HG02798 (cell line): ENCODE results near the gene TPD52L1.

Source experiments
- ATAC-seq: cut with Tn5 transposase; IDR thresholded peaks from one replicate; pipeline ENCODE4 v1.9.1; 2021; ENCODE audit warnings: mild to moderate bottlenecking; ENCODE audit not compliant: unreplicated experiment, poor library complexity

Gene TPD52L1

GRCh38 chr6:125294925-125295324 lies 141.4 kb downstream of the TPD52L1 start:
- no peak for ATAC-seq

DNA sequence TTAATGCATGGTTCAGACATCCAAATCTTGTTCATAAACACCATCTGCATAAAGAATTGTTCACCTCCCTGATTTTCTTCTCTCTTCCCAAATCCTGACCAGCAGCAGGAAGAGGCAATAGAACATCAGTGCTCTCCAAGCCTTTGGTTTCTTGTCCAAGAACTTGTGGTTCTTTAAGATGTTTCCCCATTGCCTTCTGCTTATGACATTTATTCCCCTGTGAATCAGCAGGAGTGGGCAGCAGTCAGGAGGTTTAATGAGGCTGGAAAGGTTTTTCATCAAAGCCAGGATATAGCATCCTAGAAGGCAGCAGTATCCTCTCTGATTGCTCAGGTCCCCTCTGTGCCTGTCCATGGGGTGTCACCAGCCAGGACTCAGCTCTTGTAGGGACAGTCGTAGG lies 142.9 kb downstream of the TPD52L1 start:
- ATAC-seq, result no peak

DNA sequence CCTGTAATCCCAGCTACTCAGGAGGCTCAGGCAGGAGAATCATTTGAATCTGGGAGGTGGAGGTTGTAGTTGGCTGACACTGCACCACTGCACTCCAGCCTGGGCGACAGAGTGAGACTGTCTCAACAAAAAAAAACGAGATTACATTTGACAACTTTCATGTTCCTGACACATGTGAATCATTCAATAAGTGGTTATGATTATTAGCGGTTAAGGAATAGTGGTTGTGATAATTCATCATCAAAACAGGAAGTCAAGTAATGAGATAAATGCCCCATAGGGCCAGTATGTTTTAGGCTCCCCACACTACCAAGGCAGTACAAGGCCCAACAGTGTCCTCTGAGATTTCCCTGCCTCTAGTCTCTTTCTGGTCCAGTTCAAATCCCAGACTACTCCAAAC lies 145.7 kb downstream of the TPD52L1 start:
- ATAC-seq, result no peak

DNA sequence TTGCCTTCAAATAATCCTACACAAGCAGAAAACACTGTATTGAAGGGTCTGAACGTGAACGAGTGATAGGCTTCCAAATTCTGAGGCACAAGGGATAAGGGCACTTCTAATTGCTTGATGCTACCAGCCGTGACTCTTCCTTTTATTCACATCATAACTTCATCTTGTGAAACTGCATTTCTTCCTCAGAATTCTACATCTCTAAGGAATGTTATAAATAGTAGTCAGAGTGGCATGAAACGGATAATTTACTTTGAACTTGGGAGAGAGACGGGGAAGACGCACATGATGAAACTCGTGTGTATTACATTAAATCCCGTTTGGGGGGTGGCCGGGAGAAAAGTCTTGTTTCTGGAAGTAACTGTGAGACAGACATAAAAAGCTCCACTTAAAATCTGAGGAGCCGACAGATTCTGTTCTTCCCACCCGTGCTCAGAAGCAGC lies 147.4 kb downstream of the TPD52L1 start:
- no peak for ATAC-seq

DNA sequence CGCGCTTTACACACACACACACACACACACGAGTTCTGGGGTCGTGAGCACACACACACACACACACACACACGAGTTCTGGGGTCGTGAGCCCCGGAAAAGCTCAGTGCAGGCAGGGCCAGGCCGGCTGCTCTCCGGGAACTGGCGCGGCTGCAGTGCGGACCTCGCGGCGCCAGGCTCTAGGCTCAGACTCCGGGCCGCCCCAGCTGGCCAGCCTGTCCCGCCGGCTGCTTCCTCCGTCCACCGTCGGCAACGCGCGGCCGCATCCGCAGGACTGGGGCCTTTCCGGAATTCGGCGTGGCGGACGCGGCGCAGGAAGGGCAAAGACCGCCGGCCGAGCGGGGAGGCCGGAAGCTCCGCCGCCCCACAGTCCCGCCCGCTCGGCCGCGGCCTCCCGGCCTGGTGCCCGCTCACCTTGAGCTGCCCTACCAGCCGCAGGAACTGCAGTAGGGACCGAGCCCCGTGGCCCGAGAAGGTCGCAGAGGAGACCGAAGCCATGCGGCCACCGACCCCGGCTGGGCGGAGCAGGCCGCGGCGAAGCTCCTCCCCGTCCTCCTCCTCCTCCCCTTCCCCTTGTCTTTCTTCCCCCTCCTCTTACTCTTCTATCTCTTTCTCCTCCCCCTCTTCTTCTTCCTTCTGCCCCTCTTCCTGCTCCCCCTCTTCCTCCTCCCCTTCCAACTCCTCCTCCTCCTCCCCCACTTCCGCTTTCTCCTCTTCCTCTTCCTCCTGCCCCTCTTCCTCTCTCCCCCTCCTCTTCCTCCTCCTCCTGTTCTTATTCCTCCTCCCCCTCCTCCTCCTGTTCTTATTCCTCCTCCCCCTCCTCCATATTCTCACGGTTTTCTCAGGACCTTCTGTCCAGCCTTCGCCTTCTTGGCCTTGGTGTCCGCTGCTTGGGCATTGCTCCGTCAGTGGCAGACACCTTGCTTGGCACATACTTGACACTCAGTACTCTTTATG lies 148.1 kb downstream of the TPD52L1 start, which contains the start of gene HDDC2:
HDDC2 (minus strand) TSS at position 533 of the 957 bp plus-strand sequence; CDS start at position 498, 35 bp downstream.
- ATAC-seq, result peak; percentile 88

DNA sequence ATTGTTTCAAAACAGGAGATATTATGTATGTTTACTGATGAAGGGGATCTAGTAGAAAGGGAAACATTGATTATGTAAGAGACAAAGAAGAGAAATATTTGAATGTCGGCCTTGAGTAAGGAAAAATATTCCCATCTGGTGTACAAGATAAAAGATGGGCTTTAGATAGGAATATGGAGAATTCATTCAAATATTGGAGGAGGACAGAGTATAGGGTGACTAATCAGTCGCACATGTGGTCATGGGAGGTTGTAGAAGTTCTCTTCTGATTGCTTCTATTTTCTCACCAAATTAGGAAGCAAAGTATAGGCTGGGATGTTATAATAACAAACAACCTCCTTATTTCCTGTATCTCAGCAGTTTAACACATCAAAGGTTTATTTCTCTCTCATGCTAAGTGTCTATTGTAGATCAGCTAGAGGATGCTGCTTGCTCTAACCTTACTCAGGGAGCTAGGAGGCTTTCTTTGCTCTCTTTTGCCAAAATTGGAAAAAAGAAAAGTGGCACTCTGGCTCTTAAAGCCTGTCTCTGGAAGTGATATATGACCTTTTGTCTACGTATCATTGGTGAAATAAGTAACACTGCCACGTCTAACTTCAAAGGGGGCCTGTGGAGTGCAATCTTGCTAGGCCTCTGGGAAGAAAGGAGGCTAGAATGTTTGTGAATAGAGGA lies 149.4 kb downstream of the TPD52L1 start:
- no peak for ATAC-seq

GRCh38 chr6:125303512-125303854 lies 149.9 kb downstream of the TPD52L1 start:
- no peak for ATAC-seq

DNA sequence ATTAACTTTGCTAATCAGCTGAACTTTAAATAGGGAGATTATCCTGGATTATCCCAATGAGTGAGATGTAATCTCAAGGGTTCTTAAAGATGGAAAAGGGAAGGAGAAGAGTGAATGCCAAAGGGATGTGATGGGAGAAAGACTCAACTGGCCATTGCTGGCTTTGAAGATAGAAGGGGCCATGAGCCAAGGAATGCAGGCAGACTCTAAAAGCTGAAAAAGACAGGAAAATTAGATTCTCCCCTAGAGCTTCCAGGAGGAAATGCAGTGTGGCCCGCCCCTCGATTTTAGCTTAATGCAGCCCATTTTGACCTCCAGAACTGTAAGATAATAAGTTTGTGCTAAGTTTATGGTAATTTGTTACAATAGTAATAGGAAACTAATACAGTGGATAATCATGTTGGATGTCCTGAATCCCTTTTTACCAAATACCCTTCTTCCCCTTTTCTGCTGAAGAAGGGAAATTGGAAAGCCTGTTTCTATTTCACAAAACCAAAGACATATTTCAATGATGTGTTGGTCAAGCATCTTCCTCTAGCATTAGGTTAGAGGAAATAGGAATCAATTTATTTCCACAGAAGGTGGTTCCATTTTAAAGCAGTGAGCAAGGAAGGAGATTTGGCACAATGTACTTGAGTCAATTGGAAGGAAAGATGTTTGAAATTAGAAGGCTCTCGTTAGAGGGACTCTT lies 151.5 kb downstream of the TPD52L1 start:
- ATAC-seq, result no peak

GRCh38 chr6:125306756-125307149 lies 153.2 kb downstream of the TPD52L1 start:
- ATAC-seq, result no peak

- no peak for ATAC-seq
These were observed 153.7 kb downstream of the TPD52L1 start for GRCh38 chr6:125307150-125307838.

- ATAC-seq, result no peak
These were observed 154.5 kb downstream of the TPD52L1 start for GRCh38 chr6:125307964-125308615.

- peak; percentile 86 for ATAC-seq
These were observed 157.5 kb downstream of the TPD52L1 start for GRCh38 chr6:125310994-125311649.

- ATAC-seq, result no peak
These were observed 158.9 kb downstream of the TPD52L1 start for GRCh38 chr6:125312478-125312877.

DNA sequence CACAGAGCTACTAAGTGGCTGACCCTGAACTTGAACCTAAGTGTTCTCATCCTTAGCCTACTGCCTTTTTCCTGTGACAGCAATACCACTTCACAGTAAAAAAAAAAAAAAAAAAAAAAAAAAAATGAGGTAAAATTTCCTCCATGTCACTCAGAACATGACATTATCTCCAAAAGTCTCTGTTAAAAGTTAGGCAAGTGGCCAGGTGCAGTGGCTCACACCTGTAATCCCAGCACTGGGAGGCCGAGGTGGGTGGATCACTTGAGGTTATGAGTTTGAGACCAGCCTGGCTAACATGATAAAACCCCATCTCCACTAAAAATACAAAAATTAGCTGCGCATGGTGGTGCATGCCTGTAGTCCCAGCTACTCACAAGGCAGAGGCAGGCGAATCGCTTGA lies 159.4 kb downstream of the TPD52L1 start:
- ATAC-seq, result no peak
